MM.1S (cell line): Measurements from ENCODE around the gene KCNJ11.

ENCODE experiments used
- DNase-seq: peaks from one replicate; pipeline ENCODE4 v3.0.0-alpha.2; 2015
- H2AFZ ChIP-seq: fragments of 300-600 bp; sonication (generic); 2 replicates; pipeline ENCODE4 v1.6.0; 2016; ENCODE audit warnings: antibody characterized with exemption, low read length
- H3F3A ChIP-seq: fragments of 300-600 bp; sonication (generic); 2 replicates; pipeline ENCODE4 v1.6.1; 2016; ENCODE audit warnings: mild to moderate bottlenecking, antibody characterized with exemption, low read length, moderate library complexity, mixed read lengths; ENCODE audit not compliant: insufficient read depth
- H3K27ac ChIP-seq: fragments of 300-600 bp; sonication (generic); 2 replicates; pipeline ENCODE4 v1.5.1; 2016; ENCODE audit warnings: mild to moderate bottlenecking, low read length
- H3K27me3 ChIP-seq: fragments of 300-600 bp; sonication (generic); replicated peaks from 2 replicates; pipeline ENCODE4 v1.6.0; 2016; ENCODE audit warnings: low read length; ENCODE audit not compliant: insufficient read depth
- H3K36me3 ChIP-seq: fragments of 300-600 bp; sonication (generic); replicated peaks from 2 replicates; pipeline ENCODE4 v1.6.1; 2016; ENCODE audit warnings: mild to moderate bottlenecking, low read length, mixed read lengths; ENCODE audit not compliant: insufficient read depth
- H3K4me1 ChIP-seq: fragments of 300-600 bp; sonication (generic); 2 replicates; pipeline ENCODE4 v1.6.1; 2016; ENCODE audit warnings: low read length, mixed read lengths
- H3K4me2 ChIP-seq: fragments of 300-600 bp; sonication (generic); 2 replicates; pipeline ENCODE4 v1.6.0; 2016; ENCODE audit warnings: low read depth, low read length
- H3K4me3 ChIP-seq: fragments of 300-600 bp; sonication (generic); 2 replicates; pipeline ENCODE4 v1.5.1; 2016; ENCODE audit warnings: low read length, mixed read lengths
- H3K79me2 ChIP-seq: fragments of 300-600 bp; sonication (generic); 2 replicates; pipeline ENCODE4 v1.6.1; 2016; ENCODE audit warnings: mixed run types, low read length, mixed read lengths
- H3K9ac ChIP-seq: fragments of 300-600 bp; sonication (generic); 2 replicates; pipeline ENCODE4 v1.6.1; 2016; ENCODE audit warnings: low read length, mixed read lengths
- H3K9me2 ChIP-seq: fragments of 300-600 bp; sonication (generic); replicated peaks from 2 replicates; pipeline ENCODE4 v1.6.1; 2016; ENCODE audit warnings: mild to moderate bottlenecking, low read length, mixed read lengths; ENCODE audit not compliant: insufficient read depth
- H3K9me3 ChIP-seq: fragments of 300-600 bp; sonication (generic); replicated peaks from 2 replicates; pipeline ENCODE4 v1.6.1; 2016; ENCODE audit warnings: mild to moderate bottlenecking, low read length, mixed read lengths; ENCODE audit not compliant: insufficient read depth
- H4K20me1 ChIP-seq: fragments of 300-600 bp; sonication (generic); 2 replicates; pipeline ENCODE4 v1.6.1; 2016; ENCODE audit warnings: mild to moderate bottlenecking, low read length, moderate library complexity, mixed read lengths; ENCODE audit not compliant: insufficient read depth
- CTCF ChIP-seq: fragments of 300-600 bp; sonication (generic); IDR thresholded peaks from 2 replicates; pipeline ENCODE4 v1.5.1; 2016; ENCODE audit warnings: antibody characterized with exemption, low read length, mixed read lengths
- EZH2 ChIP-seq: fragments of 300-600 bp; sonication (generic); optimal IDR thresholded peaks from 2 replicates; pipeline ENCODE3; 2017; ENCODE audit warnings: low read depth, mild to moderate bottlenecking, antibody characterized with exemption, low read length, mixed read lengths
- EZH2phosphoT487 ChIP-seq: fragments of 300-600 bp; sonication (generic); IDR thresholded peaks from 2 replicates; pipeline ENCODE4 v1.6.1; 2018; ENCODE audit warnings: antibody characterized with exemption, low read length

The KCNJ11 gene

GRCh38 chr11:17389957-17390649, 1.6 kb upstream of the KCNJ11 start:
- Histone ChIP-seq H3K79me2 (0 out of 2 replicates have a peak, but pooled peaks cover 11% of the 10 kb centered on the region), H3K27ac (peak overlapping the region; percentile 79), H3F3A (peaks cover 18% of the 10 kb centered on the region), H3K9ac (peak overlapping the region; percentile 70), H2AFZ (peak overlapping the region; percentile 84), H3K4me2 (peak overlapping the region; percentile 80), H3K27me3 (no peaks in the 10 kb centered on the region), H3K4me1 (peaks cover 49% of the 10 kb centered on the region), H3K9me2 (no peaks in the 10 kb centered on the region), H3K4me3 (peak overlapping the region; percentile 62), H3K36me3 (no peaks in the 10 kb centered on the region), H4K20me1 (no peaks in the 10 kb centered on the region), H3K9me3 (no peaks in the 10 kb centered on the region)
- no peak for TF ChIP-seq CTCF
- TF ChIP-seq EZH2: no peak
- TF ChIP-seq EZH2phosphoT487: no peak
- no peak for DNase-seq

GRCh38 chr11:17389211-17389956, 925 bp upstream of the KCNJ11 start:
- H3K27me3 ChIP-seq: no peaks in the 10 kb centered on the region
- no peaks in the 10 kb centered on the region for H3K9me2 ChIP-seq
- H3K9me3 ChIP-seq: no peaks in the 10 kb centered on the region
- peaks cover 18% of the 10 kb centered on the region for H3F3A ChIP-seq
- H2AFZ ChIP-seq: peak overlapping the region; percentile 84
- H3K4me2 ChIP-seq: peak overlapping the region; percentile 80
- peak overlapping the region; percentile 70 for H3K9ac ChIP-seq
- TF ChIP-seq EZH2 (no peak), CTCF (peak; percentile 43)
- H3K4me1 ChIP-seq: peaks cover 49% of the 10 kb centered on the region
- H3K27ac ChIP-seq: peak overlapping the region; percentile 79
- H3K4me3 ChIP-seq: peak overlapping the region; percentile 62
- H3K79me2 ChIP-seq: 0 out of 2 replicates have a peak, but pooled peaks cover 11% of the 10 kb centered on the region
- no peaks in the 10 kb centered on the region for H3K36me3 ChIP-seq
- H4K20me1 ChIP-seq: no peaks in the 10 kb centered on the region
- peak; percentile 83 for DNase-seq

- no peaks in the 10 kb centered on the region for H3K9me3 ChIP-seq
- no peaks in the 10 kb centered on the region for H3K27me3 ChIP-seq
- H3K79me2 ChIP-seq: 0 out of 2 replicates have a peak, but pooled peaks cover 11% of the 10 kb centered on the region
- H3K4me2 ChIP-seq: no peak overlapping the region
- no peak overlapping the region for H2AFZ ChIP-seq
- no peak overlapping the region for H3K4me3 ChIP-seq
- no peaks in the 10 kb centered on the region for H3K9me2 ChIP-seq
- no peaks in the 10 kb centered on the region for H4K20me1 ChIP-seq
- TF ChIP-seq CTCF: no peak
- no peak for TF ChIP-seq EZH2
- no peak for TF ChIP-seq EZH2phosphoT487
- peaks cover 49% of the 10 kb centered on the region for H3K4me1 ChIP-seq
- DNase-seq: no peak
- no peak overlapping the region for H3K9ac ChIP-seq
- no peaks in the 10 kb centered on the region for H3K36me3 ChIP-seq
- H3F3A ChIP-seq: peaks cover 18% of the 10 kb centered on the region
- no peak overlapping the region for H3K27ac ChIP-seq
Measured at GRCh38 chr11:17387811-17388210, 648 bp downstream of the KCNJ11 start.
